Inflammatory macrophage treated with lipopolysaccharide for 1 hour (primary cell): ENCODE measurements around the gene CABP1.

Source experiments
- DNase-seq, 2 donors: peaks; one replicate each; pipeline ENCODE4 v3.0.0-alpha.2; 2020 to 2022

Gene CABP1

GRCh38 chr12:120698665-120699064, 58.2 kb downstream of the CABP1 start:
- DNase-seq, result peak in 1 of 2 donors; percentile 40

DNA sequence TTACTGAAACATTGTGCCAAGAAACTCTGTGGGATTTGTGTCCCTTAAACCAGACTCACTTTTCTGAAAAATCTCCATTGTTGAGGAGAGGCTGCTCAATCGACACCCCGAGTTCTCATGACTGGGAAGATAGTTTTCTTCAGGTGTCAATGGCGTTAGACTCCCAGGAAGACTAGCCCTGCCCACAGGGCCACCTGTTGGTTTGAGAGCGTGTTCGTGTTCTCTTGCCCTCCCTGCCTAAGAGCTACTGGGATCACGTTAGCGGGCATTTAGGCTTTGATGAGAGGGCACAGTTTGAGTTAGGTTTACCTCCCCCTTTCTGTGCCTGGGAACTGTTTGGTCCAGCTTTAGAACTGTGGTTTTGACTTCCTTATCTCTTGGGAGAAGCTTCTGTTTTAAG, 59.1 kb downstream of the CABP1 start:
- DNase-seq, result no peak

DNA sequence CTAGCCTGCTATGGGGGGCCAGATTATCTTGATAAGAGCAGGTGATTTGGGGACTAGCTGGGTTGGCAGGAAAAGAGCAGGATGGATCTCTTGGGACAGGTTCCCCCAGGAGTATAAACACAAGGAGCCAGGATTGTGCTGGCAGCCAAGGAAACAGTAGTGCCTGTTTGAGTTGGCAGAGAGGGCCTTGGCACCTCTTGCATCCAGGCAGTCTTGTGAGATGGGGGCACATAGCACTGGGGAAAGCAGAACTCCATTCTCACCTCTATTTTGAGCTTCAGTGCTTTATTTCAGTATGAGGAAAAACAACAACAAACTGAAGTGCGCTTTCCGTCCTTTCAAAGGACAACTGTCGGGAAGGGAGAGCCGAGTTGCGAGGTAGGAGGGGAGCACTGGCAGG, 60.5 kb downstream of the CABP1 start:
- DNase-seq, result no peak

GRCh38 chr12:120702637-120703036, 62.2 kb downstream of the CABP1 start:
- DNase-seq, result no peak

DNA sequence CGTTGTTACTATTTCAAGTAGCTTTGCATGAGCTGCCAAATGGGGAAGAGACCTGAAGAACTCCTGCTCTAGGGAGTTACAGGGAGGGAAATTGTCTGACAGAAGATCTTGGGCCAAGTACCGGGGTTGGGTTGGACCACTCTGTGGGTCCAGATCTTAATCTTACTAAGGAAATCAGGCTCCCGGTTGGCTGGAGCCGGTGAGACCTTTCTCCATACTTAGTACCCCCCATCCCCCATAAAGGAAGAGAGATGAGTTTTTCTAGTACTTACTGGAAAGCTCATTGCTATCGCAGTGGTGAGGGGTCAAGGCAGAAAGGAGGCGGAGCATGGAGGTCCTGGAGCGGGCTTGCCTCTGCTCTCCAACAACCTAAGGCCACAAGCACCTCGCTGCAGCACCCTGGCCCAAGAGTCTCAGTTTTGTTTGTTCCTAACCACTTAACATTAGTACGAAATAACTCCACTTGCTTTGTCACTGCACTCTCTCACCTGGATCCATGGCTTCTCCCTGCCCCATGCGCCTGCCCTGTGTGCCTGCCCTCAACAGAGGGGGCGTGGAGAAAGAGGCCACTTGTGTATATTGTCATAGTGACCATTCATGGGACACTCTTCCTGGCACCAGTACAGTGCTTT, 63.0 kb downstream of the CABP1 start:
- DNase-seq, result no peak

DNA sequence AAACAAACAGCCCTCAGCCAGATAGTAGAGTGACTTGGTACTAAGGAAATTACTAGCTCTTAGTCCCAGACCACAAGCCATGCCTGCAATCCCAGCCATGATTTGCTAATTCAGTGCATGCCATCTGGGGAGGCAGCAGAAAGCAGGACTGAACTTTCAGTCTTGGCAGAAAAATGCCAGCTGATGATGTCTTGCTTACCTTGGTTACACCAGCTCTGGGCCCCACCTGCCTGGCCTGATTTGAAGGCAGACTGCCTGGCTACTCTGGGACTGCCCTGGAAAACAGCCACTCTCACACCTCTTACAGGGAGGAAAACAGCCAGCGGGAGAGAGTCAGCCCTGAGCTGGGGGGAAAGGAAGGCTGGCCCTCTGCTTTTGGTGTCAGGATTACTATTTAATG, 65.2 kb downstream of the CABP1 start:
- no peak for DNase-seq

DNA sequence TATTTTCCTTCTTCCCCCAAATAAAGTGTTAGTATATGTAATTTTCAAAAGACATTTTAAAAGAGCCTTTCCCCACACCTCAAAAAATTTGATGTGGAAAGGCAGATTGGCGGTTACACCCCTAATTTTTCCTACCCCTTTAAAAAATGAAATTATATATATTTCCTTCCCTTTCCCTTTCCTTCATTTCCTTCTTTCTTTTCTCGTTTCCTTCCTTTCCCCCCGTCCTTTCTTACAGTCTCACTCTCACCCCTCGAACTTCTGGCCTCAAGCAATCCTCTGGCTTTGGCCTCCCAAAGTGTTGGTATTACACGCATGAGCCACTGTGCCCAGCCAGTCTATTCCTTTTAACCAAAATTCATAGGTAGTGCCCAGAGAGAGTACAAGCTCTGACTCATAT, 65.6 kb downstream of the CABP1 start:
- DNase-seq, result no peak

GRCh38 chr12:120708651-120709050, 68.2 kb downstream of the CABP1 start:
- no peak for DNase-seq

DNA sequence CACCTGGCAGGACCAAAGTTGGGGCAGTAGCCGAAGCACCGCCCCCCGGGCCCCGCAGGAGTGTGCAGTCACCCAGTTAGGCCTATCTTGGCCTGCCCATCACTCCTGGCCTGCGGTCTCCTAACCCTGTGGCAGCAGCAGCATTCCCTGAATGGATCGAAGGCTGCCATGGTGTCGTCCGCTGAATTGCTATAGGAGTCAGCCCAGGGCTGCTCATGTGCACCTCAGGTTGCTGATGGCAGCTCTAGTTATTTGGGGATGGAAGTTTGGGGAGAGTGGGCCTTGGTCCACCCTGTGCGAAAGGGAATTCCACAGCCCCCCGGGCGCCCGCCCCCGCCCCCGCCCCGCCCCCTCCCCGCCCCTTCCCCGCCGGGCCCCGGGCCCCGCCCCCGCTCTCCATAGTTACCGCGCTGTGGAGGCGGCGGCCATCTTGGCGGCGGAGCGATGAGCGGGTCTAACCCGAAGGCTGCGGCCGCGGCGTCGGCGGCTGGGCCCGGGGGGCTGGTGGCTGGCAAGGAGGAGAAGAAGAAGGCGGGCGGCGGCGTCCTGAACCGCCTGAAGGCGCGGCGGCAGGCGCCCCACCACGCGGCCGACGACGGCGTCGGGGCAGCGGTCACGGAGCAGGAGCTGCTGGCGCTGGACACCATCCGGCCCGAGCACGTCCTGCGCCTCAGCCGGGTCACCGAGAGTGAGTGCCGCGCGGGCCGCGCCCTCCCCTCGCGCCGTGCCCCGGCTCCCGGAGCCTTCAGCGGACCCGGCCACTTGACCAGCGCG, 69.8 kb downstream of the CABP1 start, which contains the start of gene UNC119B:
Gene UNC119B, plus strand, starts transcription at position 428 of the 774 bp plus-strand sequence. Its CDS starts 17 bp downstream, at position 445.
- peak in 1 of 2 donors; percentile 43 for DNase-seq

- DNase-seq, result no peak
Observed at GRCh38 chr12:120710805-120711296, 70.4 kb downstream of the CABP1 start.

- DNase-seq, result no peak
Observed at GRCh38 chr12:120711411-120711810, 71.0 kb downstream of the CABP1 start.

DNA sequence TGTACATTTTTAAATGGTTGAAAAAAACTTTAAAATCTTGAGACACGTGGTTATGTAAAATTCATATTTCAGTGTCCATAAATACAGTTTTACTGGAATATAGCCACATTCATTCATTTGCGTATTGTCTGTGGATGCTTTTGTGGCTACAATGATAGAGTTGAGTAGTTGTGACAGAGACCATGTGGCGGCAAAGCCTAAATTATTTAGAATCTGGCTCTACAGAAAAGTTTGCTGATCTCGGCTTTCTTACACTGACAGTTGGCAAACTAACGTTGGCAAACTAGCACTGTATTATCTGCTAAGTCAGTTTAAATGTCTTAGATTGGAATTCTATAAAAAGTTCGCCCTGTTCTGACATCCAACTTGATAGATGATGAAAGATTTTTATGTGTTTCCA, 72.2 kb downstream of the CABP1 start:
- no peak for DNase-seq

DNA sequence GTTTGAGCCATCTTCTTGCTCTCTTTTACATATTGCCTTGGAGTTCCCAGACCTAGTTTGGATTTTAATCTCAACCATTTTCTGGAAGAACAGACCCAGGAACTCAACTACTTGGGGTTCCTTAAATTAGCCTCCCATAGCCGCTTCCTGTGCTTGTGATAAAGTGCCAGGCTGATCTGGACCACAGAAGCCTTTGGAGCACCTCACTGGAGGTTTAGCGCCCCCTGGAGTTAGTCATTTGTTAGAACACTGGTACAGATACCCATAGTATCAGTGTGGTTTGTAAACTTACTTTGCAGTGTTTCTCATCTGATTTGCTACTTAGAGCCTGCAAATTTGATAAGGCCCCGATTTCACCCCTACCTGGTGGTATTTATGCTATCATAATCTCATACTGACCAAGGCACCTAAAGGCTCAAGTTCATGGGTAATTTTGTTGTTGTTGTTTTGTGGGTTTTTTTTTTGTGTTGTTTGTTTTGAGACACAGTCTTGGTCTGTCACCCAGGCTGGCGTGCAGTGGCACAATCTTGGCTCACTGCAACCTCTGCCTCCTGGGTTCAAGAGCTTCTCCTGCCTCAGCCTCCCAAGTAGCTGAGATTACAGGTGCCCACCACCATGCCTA, 73.5 kb downstream of the CABP1 start:
- DNase-seq, result peak; percentile 65 to 96
